GM21390 (cell line): ENCODE results near the gene CD101.

Experiments used
- ATAC-seq: cut with Tn5 transposase; IDR thresholded peaks from one replicate; pipeline ENCODE4 v1.9.1; 2021; ENCODE audit not compliant: unreplicated experiment

CD101 gene

GRCh38 chr1:117013309-117013858 lies 11.8 kb downstream of the CD101 start:
- ATAC-seq: no peak

- no peak for ATAC-seq
These were observed 12.6 kb downstream of the CD101 start for GRCh38 chr1:117014209-117014608.

GRCh38 chr1:117015724-117016123 lies 14.2 kb downstream of the CD101 start:
- ATAC-seq: no peak

- ATAC-seq: no peak
These were observed 15.5 kb downstream of the CD101 start for GRCh38 chr1:117017062-117017461.

- no peak for ATAC-seq
These were observed 16.1 kb downstream of the CD101 start for GRCh38 chr1:117017648-117018047.

- no peak for ATAC-seq
These were observed 19.1 kb downstream of the CD101 start for GRCh38 chr1:117020526-117021156.

- no peak for ATAC-seq
These were observed 20.6 kb downstream of the CD101 start for GRCh38 chr1:117022114-117022513.

GRCh38 chr1:117025568-117025967 lies 24.0 kb downstream of the CD101 start:
- no peak for ATAC-seq

- ATAC-seq: no peak
These were observed 24.8 kb downstream of the CD101 start for GRCh38 chr1:117026361-117026760.

- ATAC-seq: no peak
These were observed 28.1 kb downstream of the CD101 start for GRCh38 chr1:117029685-117030084.

GRCh38 chr1:117030271-117030877 lies 28.8 kb downstream of the CD101 start:
- ATAC-seq: no peak

GRCh38 chr1:117032266-117032665 lies 30.7 kb downstream of the CD101 start:
- ATAC-seq: no peak

- no peak for ATAC-seq
These were observed 31.4 kb downstream of the CD101 start for GRCh38 chr1:117032681-117033539.

- no peak for ATAC-seq
These were observed 32.2 kb downstream of the CD101 start for GRCh38 chr1:117033772-117034171.

GRCh38 chr1:117034791-117035290 lies 33.3 kb downstream of the CD101 start:
- ATAC-seq: no peak

GRCh38 chr1:117036018-117036461 lies 34.5 kb downstream of the CD101 start:
- no peak for ATAC-seq

- no peak for ATAC-seq
These were observed 36.2 kb downstream of the CD101 start for GRCh38 chr1:117037802-117038201.

GRCh38 chr1:117038236-117038635 lies 36.7 kb downstream of the CD101 start:
- ATAC-seq: no peak

- ATAC-seq: no peak
These were observed 42.7 kb downstream of the CD101 start for GRCh38 chr1:117044217-117044616.

- no peak for ATAC-seq
These were observed 44.1 kb downstream of the CD101 start for GRCh38 chr1:117045644-117046043.

- no peak for ATAC-seq
These were observed 45.2 kb downstream of the CD101 start for GRCh38 chr1:117046781-117047180.
